Measurements from ENCODE around the gene C15orf61. TPM values are rescaled to one million over a fixed set of nuclear protein-coding genes. Genes with fewer than 3 reads are reported as not detected.

Gene C15orf61
- total and polyA plus RNA-seq, 4 experiments from 2014 or later, result 9.5 to 13.4 (median 12.1) TPM

DNA sequence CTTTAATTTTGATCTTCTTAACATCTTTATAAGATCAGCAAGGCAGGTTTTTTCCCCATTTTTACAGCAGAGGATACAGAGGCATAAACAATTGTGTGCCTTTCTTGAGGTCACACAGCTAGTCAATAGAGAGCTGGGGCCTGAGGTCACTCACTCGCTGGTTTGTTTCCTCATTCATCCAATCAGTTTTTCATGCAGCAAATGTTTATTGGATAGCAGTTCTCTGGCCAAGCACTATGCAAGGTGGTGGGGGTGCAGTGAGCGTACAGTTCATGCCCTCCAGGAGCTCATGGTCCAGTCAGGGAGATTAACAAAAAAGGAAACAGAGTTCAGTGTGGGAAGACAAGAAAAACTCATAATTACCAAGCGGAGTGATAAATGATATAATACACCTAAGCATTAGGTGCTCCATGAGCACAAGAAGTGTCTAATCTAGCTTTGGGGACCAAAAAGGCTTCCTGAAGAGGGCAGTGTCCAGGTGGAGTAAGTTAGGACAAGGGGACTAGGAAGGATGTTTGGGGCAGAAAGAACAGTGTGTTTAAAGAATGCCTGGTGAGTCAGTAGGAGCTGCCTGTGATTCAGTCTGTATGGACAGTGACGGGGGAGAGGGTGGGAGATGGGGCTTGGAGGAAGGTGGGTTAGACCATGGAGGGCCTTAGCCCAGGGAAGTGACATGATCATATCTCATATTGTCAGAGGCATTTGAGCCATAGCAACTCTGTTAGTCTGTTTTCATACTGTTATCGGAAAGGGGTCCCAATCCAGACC, 50.9 kb downstream of the C15orf61 start:
- Mint-ChIP-seq H3K4me3 (no peak overlapping the region), H3K9me3 (no peaks in the 10 kb centered on the region), H3K4me1 (peaks cover 0 to 3% (median under 1%) of the 10 kb centered on the region in 4 donors), H3K36me3 (peaks cover 22 to 29% of the 10 kb centered on the region in 2 donors), H3K27me3 (no peaks in the 10 kb centered on the region), H3K27ac (no peak overlapping the region)
- no peaks in the 10 kb centered on the region for H3K27me3 ChIP-seq (ENCODE audit: insufficient read depth, low read length)
- H3K4me3 ChIP-seq (ENCODE audit: low read length in 2 of 2), result no peak overlapping the region
- H3K9me3 ChIP-seq (ENCODE audit: control insufficient read depth in 1 of 2, low read length in 2 of 2), result no peaks in the 10 kb centered on the region
- ChIA-PET POLR2A (ENCODE audit: partially characterized antibody) (interaction anchor here (0.7 kb wide), 1 partner anchor 17 kb away, joined by 3 read pairs; no protein-coding TSS in a partner anchor), CTCF (ENCODE audit: partially characterized antibody) (no interaction called here)
- no peak for DNase-seq
- intact Hi-C loops (cut with micrococcal nuclease), result no loop called here
- no peaks in the 10 kb centered on the region for H3K36me3 ChIP-seq (ENCODE audit: insufficient read depth, low read length)
- H3K4me1 ChIP-seq (ENCODE audit: insufficient read depth, low read length), result no peaks in the 10 kb centered on the region
- H3K27ac ChIP-seq (ENCODE audit: low read depth, low read length), result no peak overlapping the region

DNA sequence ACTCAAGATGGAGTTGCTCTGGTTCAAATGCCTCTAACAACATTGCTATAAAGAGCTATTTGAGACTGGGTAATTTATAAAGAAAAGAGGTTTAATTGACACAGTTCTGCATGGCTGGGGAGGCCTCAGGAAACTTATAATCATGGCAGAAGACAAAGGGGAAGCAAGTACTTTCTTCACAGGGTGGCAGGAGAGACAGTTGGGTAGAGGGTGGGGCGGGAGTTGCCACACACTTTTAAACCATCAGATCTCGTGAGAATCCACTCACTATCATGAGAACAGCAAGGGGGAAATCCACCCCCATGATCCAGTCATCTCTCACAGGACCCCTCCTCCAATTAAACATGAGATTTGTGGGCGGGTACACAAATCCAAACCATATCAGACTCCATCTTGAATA, 52.3 kb downstream of the C15orf61 start:
- Mint-ChIP-seq H3K4me3 (no peak overlapping the region), H3K27ac (no peak overlapping the region), H3K4me1 (peaks cover 0 to 3% (median under 1%) of the 10 kb centered on the region in 4 donors), H3K9me3 (no peaks in the 10 kb centered on the region), H3K36me3 (peaks cover 17 to 25% of the 10 kb centered on the region in 2 donors), H3K27me3 (no peaks in the 10 kb centered on the region)
- Histone ChIP-seq H3K4me3 (ENCODE audit: low read length in 2 of 2) (no peak overlapping the region), H3K27me3 (ENCODE audit: insufficient read depth, low read length) (no peaks in the 10 kb centered on the region), H3K36me3 (ENCODE audit: insufficient read depth, low read length) (no peaks in the 10 kb centered on the region), H3K9me3 (ENCODE audit: control insufficient read depth in 1 of 2, low read length in 2 of 2) (no peaks in the 10 kb centered on the region), H3K4me1 (ENCODE audit: insufficient read depth, low read length) (no peaks in the 10 kb centered on the region), H3K27ac (ENCODE audit: low read depth, low read length) (no peak overlapping the region)
- CTCF ChIA-PET (ENCODE audit: partially characterized antibody), result no interaction called here
- no peak for DNase-seq
- intact Hi-C loops (cut with micrococcal nuclease), result no loop called here
- POLR2A ChIA-PET (ENCODE audit: partially characterized antibody), result no interaction called here

DNA sequence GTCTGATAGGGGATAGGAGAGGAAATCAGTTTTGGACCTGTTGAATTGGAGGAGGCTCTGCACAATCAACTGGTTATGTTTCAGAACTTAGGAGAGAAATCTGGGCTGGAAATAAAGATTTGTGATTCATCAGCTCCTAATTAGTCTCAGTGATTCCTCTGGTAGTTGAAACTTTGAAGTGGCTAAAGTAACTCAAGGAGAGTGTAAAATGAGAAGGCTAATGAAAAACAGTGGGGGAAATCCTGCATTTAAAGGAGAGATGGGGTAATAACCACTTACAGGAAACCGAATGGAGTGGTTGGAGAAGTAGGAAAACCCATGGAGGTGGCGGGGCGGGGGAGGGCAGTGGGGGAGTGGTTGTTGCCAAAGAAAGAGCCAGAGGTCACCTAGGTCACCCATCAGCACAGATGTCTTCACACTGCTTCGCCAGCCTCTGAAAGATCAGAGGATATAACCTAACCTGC, 54.1 kb downstream of the C15orf61 start:
- Mint-ChIP-seq H3K9me3 (no peaks in the 10 kb centered on the region), H3K27ac (peak overlapping the region in 1 of 7 donors; percentile 60)

DNA sequence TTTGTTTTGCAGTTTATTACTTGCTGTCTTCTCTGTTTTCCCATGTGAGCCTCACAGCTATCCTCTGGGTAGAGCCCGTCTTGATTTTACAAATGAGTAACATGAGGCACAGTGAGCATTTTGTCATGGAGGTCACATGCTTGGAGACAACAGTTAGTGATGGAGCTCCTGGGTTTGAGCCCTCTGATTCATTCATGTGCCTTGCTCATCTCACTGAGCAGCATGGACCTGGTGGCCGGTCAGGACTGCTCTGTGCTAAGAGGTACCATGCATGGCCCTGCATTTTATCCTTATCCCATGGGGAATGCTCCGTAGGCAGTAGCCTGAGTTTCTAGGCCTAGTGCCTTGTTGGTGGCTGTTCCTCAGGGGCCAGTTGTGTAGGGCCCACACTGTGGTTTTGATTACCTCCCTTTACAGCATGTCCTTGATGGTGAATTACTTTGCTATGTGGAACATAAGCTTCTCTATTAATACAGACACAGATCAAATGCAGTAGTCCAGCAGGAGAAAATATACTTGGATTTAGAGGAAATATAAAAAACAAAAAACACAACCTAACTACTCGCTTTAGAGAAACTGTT, 57.2 kb downstream of the C15orf61 start:
- intact Hi-C loops (cut with micrococcal nuclease), result no loop called here
- Histone ChIP-seq H3K27me3 (ENCODE audit: insufficient read depth, low read length) (no peaks in the 10 kb centered on the region), H3K4me1 (ENCODE audit: insufficient read depth, low read length) (no peaks in the 10 kb centered on the region), H3K36me3 (ENCODE audit: insufficient read depth, low read length) (no peaks in the 10 kb centered on the region), H3K4me3 (ENCODE audit: low read length in 2 of 2) (no peak overlapping the region), H3K9me3 (ENCODE audit: control insufficient read depth in 1 of 2, low read length in 2 of 2) (no peaks in the 10 kb centered on the region), H3K27ac (ENCODE audit: low read depth, low read length) (no peak overlapping the region)
- Mint-ChIP-seq H3K27ac (no peak overlapping the region), H3K36me3 (peaks cover 9 to 18% of the 10 kb centered on the region in 2 donors), H3K27me3 (no peaks in the 10 kb centered on the region), H3K4me3 (no peak overlapping the region), H3K4me1 (peaks cover 0 to 4% (median 2%) of the 10 kb centered on the region in 4 donors), H3K9me3 (no peaks in the 10 kb centered on the region)
- ChIA-PET POLR2A (ENCODE audit: partially characterized antibody) (no interaction called here), CTCF (ENCODE audit: partially characterized antibody) (interaction anchor here (1.2 kb wide), 1 partner anchor 21 kb away, joined by 3 read pairs; no protein-coding TSS in a partner anchor)
- no peak for DNase-seq

More for the DNA sequence above, 54.1 kb downstream of the C15orf61 start:
- Histone ChIP-seq H3K27me3 (ENCODE audit: insufficient read depth, low read length) (no peaks in the 10 kb centered on the region), H3K9me3 (ENCODE audit: control insufficient read depth in 1 of 2, low read length in 2 of 2) (no peaks in the 10 kb centered on the region), H3K4me1 (ENCODE audit: insufficient read depth, low read length) (no peaks in the 10 kb centered on the region), H3K36me3 (ENCODE audit: insufficient read depth, low read length) (no peaks in the 10 kb centered on the region), H3K4me3 (ENCODE audit: low read length in 2 of 2) (no peak overlapping the region), H3K27ac (ENCODE audit: low read depth, low read length) (no peak overlapping the region)
- Mint-ChIP-seq H3K27me3 (no peaks in the 10 kb centered on the region), H3K36me3 (peaks cover 12 to 22% of the 10 kb centered on the region in 2 donors), H3K4me1 (peaks cover 0 to 3% (median 1%) of the 10 kb centered on the region in 4 donors), H3K4me3 (no peak overlapping the region)
- ChIA-PET POLR2A (ENCODE audit: partially characterized antibody) (no interaction called here), CTCF (ENCODE audit: partially characterized antibody) (no interaction called here)
- intact Hi-C loops (cut with micrococcal nuclease), result no loop called here
- DNase-seq, result no peak

DNA sequence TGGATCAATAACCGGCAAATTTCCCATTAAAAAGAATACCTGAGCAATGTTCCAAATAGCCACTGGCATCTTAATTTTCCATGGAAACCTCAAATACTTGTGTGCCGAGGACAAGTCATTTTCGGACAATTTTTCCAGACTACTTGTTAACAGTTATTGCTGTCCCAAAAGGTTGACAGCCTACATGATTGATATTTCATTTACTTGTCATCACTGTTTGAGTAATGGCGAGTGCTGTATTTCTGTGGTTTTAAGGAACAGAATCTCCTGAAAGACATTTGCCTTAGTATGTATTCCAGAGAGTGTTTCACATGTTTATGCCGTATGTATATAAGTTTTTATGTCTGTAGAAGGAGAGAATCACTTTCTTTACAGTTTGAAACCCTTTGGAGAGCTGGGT, 58.2 kb downstream of the C15orf61 start:
- Histone ChIP-seq H3K27me3 (ENCODE audit: insufficient read depth, low read length) (no peaks in the 10 kb centered on the region), H3K9me3 (ENCODE audit: control insufficient read depth in 1 of 2, low read length in 2 of 2) (no peaks in the 10 kb centered on the region), H3K27ac (ENCODE audit: low read depth, low read length) (no peak overlapping the region), H3K4me3 (ENCODE audit: low read length in 2 of 2) (no peak overlapping the region), H3K4me1 (ENCODE audit: insufficient read depth, low read length) (no peaks in the 10 kb centered on the region), H3K36me3 (ENCODE audit: insufficient read depth, low read length) (no peaks in the 10 kb centered on the region)
- Mint-ChIP-seq H3K27me3 (no peaks in the 10 kb centered on the region), H3K4me1 (peaks cover 0 to 3% (median under 1%) of the 10 kb centered on the region in 4 donors), H3K27ac (no peak overlapping the region), H3K9me3 (no peaks in the 10 kb centered on the region), H3K36me3 (peaks cover 8 to 16% of the 10 kb centered on the region in 2 donors), H3K4me3 (no peak overlapping the region)
- CTCF ChIA-PET (ENCODE audit: partially characterized antibody), result no interaction called here
- intact Hi-C loops (cut with micrococcal nuclease), result no loop called here
- POLR2A ChIA-PET (ENCODE audit: partially characterized antibody), result no interaction called here
- no peak for DNase-seq

Other genes with a start within 250 kb of the C15orf61 start
- 10 to 100 TPM; 27.8 to 31.4 TPM for gene MAP2K5, start 21.6 kb downstream of the C15orf61 start, total RNA-seq
- gene MAP2K5, start 21.6 kb downstream of the C15orf61 start, polyA plus RNA-seq, result 10 to 100 TPM; 15.2 to 22.0 TPM